HFF-Myc (cell line): ENCODE results near the gene KRT15.

Experiments
- DNase-seq: peaks from one replicate; pipeline ENCODE4 v3.0.0-alpha.2; 2011; ENCODE audit warnings: low read depth; ENCODE audit errors: extremely low read depth
- H3K4me3 ChIP-seq: replicated peaks from 2 replicates; pipeline ENCODE4 v1.5.1; 2011; ENCODE audit warnings: low read depth, mild to moderate bottlenecking, control low read depth, low read length
- CTCF ChIP-seq: IDR thresholded peaks from 2 replicates; pipeline ENCODE4 v1.5.1; 2012; ENCODE audit warnings: mild to moderate bottlenecking, low read depth, low read length, control low read depth; ENCODE audit errors: missing control alignments

Gene KRT15

GRCh38 chr17:41518789-41519449, at the start of gene KRT15:
KRT15 (minus strand) TSS chr17:41518890; CDS start chr17:41518827, 63 bp downstream.
- DNase-seq: no peak
- TF ChIP-seq CTCF: no peak
- no peak within 1 kb of the TSS for H3K4me3 ChIP-seq

GRCh38 chr17:41567317-41567716, 48.6 kb upstream of the KRT15 start:
- TF ChIP-seq CTCF: no peak
- DNase-seq: no peak
- no peak overlapping the region for H3K4me3 ChIP-seq

- H3K4me3 ChIP-seq: no peak overlapping the region
- no peak for TF ChIP-seq CTCF
- no peak for DNase-seq
Measured at GRCh38 chr17:41565338-41565737, 46.6 kb upstream of the KRT15 start.

DNA sequence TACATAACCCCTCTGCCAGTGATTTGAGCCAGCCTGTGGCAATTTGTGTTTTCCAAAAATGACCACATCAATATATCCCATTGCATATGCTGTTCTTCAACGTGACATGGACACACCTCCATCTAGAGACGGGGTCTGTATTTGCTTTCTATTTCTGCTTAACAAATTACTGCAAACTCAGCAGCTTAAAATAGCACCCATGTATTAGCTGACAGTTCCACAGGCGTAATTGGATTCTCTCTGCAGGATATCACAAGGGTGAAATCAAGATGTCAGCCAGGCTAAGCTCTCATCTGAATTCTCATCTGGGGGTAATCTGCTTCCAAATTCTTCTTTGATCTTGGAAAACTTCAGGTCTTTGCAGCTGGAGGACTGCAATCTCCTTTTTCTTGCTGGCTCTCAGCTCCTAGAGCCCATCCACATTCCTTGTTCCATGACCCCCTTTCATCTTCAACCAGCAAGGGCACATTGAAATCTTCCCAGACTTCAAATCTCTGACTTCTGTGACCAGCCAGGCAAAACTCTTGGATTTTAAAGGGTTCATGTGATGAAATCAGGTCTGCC, 45.0 kb upstream of the KRT15 start:
- TF ChIP-seq CTCF: no peak
- DNase-seq: no peak
- H3K4me3 ChIP-seq: no peak overlapping the region

GRCh38 chr17:41561554-41561953, 42.9 kb upstream of the KRT15 start:
- TF ChIP-seq CTCF: no peak
- no peak overlapping the region for H3K4me3 ChIP-seq
- no peak for DNase-seq

- no peak for DNase-seq
- no peak overlapping the region for H3K4me3 ChIP-seq
- no peak for TF ChIP-seq CTCF
Measured at GRCh38 chr17:41559548-41559947, 40.9 kb upstream of the KRT15 start.
